GM21526 (cell line): Measurements from ENCODE around the gene SEMA3B.

ENCODE experiments used
- ATAC-seq: cut with Tn5 transposase; IDR thresholded peaks from one replicate; pipeline ENCODE4 v1.9.1; 2021; ENCODE audit warnings: moderate library complexity; ENCODE audit not compliant: unreplicated experiment, low FRiP score

Gene SEMA3B

DNA sequence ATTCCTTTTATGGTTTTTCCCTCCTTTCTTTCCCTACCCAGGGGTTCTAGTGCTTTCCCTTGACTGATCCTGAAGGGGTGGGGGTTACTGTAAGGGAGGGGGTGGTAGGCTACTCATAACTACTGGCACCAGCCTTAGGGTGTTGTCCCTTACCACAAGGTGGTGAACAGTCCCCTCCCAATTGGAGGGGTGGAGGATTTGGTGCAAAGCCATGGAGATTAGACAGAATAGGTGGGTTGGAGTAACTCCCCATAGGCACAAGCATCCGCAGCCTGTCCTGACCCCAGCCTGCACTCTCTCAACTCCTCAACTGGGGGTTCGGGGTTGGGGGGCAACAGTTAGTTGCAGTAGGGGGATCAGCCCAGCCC is 56.1 kb downstream of the SEMA3B start:
- ATAC-seq = no peak

DNA sequence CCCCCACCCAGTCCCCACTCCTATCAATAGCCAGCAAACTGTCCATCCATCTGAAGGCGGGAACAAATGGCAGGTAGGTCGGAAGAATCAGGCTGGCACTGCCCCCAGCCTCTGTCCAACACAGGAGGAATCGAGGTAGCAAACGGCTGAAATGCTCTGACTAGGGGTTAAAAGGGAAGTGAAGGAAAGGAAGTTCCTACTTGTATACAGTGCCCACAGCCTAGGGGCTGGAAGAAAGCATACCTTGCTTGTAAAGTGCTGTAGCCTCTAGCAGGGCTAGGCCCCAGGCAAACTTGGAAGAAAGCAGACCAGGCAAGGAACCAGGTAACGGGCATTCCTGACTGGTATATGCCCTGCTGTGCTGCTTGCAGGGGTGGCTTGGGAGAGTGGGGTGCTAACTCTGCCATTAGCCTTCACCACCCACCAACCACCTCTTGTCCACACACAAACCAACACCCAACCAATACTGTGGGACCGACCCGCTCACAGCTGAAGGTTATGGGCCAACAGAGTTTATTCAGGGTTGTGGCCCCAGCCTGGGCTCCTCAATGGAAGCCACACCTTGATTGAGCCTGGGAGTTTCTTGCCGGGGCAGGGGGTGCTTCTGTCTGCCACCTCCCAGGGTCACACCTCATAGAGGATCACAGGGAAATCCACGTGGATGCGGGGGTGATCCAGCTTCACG is 56.7 kb downstream of the SEMA3B start:
- ATAC-seq = no peak

DNA sequence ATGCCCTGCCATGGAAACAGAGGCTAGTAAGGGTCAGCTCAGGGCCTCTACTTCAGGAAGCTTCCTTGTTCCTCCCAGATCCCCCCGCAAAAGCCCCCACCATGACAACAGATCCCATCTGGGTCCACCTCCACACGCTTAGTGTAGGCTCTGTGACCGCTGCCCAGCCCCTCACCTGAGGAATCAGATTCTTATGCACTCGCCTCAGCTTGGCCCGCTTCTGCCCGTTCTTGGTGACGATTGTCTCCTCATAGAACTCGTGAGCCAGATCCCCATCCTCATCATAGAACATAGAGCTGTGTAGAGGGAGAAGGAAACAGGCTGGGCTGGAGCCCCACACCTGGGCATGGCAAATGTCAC is 57.2 kb downstream of the SEMA3B start:
- ATAC-seq = no peak

DNA sequence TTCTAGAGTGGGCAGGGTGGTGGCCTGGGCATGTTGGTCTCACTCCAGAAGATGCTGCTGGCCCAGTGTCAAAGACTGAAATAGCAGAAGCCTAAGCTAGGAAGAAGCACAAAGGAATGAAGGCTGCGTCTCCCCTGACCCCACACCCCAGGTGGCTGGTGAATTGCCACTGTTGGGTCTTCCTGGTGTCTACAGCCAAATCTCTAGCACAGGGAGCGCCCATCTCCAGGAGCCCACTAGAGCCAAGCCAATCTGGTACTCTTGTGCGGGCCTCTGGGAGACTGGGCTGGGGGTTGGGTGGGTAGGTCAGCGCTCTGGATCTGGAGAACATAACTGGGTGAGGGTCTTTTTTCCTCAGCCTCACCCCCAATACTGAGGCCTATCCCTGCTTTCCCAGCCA is 58.2 kb downstream of the SEMA3B start:
- no peak for ATAC-seq
